ENCODE data around the gene ZDHHC3.

The ZDHHC3 gene

DNA sequence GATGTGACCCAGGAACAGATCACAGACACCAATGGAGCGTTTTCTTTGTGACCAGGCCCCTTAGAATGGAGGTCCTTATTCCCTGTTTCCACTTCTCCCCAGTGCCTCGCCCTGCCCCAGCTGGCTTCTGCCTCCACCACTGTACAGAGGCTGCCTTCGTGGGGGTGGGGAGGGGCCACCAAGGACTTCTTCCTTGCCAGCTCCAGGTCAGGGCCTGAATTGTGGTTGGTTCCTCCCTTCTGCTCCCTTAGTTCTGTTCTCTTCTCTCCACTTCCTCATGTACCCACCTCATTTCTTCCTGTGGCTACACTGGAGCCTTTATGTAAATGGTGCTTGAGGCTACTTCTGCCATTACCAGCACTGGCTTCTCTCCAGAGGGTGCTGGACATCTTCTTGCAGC is 85.1 kb downstream of the ZDHHC3 start:
- no peak for DNase-seq

DNA sequence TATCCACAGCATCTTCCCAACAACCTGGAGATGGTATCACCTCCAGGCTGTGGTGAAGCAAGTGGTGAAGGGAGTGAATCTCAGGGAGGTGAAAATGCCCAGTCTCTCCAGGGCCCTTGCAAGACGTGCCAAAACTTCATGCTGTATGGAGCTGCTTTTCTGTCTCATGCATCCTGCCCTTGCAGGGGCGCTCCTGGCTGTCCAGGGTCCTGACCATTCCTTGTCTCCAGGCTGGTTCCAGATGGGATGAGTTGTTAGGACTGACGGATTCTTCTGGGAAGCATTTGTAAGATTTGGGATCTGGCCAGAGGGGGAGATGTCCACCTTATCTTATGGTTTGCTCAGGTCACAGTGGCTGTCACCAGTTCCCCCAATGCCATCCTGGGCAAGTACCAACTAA is 85.7 kb downstream of the ZDHHC3 start:
- no peak for DNase-seq

DNA sequence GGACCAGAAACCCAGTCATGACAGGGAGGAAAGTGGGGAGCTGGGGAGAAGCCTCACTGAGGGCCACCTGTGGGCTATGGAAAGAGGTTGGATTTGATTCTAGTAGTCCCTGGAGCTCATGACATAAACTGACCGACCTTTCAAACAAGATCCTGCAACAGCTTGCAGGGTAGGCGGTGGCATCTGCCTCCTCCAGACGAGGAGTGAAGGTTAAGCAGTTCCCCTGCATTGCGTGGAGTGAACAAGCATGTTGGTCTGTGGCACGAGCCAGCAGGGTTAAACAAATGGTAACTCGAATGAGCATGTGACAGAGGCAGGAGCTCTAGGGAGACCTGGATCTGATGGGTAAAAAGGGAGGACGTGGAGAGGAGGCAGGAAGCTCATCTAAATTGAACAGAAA is 88.9 kb downstream of the ZDHHC3 start:
- DNase-seq, result no peak

DNA sequence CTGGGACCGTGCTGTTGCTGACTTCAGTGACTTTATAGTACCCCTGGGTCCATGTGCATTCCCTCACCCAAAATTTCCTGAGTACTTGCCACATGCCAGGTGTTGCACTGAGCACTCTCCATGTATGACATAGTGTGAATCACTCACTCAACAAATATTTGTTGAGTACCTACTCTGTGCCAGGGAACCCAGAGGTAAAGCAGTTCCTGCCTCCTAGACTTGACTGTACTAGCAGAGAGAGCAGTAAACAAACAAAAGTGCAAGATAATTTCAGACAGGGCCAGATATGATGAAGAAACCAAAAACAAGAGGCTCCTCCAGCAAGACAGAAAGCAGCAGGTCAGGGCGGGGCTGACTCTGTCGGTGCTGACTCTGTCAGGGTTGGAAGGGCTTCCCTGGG is 89.4 kb downstream of the ZDHHC3 start:
- DNase-seq, result no peak

DNA sequence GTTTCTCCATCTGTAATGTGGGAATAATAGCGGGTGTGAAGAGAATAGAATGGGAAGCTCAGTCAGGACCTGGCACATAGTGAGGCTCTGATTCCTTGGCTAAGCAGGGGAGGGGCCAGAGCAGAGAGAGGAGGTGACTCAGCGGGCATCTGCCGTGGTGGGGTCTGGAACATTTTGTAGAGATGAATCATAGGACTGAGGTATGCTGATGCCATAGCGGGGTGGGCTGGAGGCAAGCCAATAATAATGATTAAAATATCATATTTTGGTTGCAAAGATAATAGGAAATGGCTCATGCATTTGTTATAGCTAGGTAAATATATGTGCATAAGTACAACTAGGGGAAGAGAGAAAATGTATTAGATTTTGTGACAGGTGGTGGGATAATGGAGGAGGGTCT is 90.4 kb downstream of the ZDHHC3 start:
- no peak for DNase-seq

DNA sequence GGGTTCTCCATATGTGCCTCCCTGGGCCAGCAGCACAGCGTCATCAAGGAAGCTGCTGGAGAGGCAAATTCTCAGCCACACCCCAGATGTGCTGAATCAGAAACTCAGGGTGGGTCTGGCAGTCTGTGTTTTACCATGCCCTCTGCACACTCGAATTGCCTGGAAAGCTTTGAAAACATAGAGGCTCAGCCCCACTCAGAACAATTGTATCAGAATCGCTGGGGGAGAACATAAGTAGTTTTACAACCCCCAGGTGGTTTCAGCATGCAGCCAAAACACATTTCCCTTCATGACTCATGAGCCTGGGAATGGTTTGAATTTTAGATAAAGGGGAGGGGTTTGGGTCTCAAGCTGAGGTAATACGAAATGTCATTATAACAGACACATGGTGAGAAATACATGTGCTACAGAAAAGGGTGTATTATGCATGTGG is 92.0 kb downstream of the ZDHHC3 start:
- peak; percentile 53 for DNase-seq

DNA sequence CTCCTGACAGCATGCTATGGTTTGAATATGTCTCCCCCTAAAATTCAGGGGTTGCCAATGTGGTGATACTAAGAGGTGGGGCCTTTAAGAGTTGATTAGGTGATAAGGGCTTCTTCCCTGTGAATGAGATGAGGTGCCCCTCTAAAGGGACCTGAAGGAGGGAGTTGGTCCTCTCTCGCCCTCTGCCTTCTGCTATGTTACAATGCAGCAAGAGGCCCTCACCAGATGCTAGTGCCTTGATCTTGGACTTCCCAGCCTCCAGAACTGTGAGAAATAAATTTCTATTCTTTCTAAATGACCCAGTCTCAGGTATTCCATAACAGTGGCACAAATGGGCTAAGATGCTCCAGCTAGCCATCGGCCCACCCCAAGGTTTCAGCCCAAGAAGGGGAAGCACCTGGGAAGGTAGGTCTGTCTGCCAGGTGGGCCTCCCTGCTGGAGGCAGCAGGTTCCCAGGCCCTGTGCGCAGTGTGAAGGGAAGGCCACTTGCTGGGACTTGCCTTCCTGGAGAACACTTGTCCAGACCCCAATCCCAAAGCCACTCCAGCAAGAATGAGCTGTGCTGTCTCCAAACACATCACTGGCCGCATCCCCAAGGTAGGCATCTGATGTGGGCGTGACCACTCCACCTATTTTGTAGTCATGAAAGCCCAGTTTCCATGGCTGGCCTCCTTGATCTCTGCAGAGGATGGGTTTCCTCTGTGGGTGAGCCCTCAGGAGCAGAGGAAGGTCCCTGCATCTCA is 92.6 kb downstream of the ZDHHC3 start:
- no peak for DNase-seq

DNA sequence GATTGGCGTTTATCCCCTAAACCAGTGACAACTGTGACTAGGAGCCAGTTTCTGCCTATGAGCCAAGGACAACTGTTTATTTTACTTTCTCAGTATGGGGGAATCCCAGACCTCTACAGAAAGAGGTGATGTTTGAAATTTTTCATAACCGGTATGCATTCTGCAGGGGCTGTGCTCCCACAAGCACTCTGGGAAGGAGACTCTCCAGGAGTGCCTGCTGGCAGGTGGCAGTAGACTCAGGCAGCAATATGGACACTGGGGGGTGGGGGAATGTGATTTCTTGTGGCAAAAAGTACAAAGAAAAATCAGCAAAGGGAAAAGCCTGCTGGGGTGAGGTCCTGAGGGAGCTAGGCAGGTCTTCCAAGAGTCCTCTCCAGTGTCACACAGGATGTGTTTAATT is 95.7 kb downstream of the ZDHHC3 start:
- DNase-seq, result no peak

DNA sequence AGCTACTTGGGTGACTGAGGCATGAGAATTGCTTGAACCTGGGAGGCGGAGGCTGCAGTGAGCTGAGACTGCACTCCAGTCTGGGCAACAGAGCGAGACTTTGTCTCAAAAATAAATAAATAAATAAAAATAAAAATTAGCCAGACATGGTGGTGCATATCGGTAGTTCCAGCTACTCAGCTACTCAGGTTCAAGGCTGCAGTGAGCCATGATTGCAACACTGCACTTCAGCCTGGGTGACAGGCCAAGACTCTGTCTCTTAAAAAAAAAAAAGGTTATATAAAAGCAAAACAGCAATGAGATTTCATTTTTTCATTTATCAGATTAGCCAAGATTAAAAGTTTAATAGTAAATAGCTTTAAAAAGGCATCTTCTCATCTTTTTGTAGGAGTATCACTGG is 98.6 kb downstream of the ZDHHC3 start:
- no peak for DNase-seq

DNA sequence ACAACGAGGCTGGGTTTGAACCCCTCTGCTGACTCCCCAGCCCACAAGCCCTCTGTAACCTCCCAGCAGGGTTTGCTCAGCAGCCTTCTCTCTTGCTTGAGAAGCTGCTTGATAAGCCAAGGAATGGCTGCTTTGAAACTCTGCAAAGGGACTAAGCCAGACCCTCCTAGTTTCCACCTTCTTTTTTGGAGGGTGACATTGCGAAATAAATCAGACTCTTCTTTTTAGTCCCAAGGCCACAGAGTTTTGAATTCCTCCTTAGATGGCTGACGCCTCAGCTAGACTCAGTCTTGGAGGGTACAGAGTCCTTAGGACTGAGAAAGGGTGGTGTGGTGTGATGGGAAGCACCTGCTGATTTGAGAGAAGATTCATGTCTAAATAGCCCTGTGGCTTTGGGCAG is 100.4 kb downstream of the ZDHHC3 start:
- no peak for DNase-seq

All from right forelimb (tissue), 1 donor.